ENCODE results near the gene HOXB6.

The HOXB6 gene

DNA sequence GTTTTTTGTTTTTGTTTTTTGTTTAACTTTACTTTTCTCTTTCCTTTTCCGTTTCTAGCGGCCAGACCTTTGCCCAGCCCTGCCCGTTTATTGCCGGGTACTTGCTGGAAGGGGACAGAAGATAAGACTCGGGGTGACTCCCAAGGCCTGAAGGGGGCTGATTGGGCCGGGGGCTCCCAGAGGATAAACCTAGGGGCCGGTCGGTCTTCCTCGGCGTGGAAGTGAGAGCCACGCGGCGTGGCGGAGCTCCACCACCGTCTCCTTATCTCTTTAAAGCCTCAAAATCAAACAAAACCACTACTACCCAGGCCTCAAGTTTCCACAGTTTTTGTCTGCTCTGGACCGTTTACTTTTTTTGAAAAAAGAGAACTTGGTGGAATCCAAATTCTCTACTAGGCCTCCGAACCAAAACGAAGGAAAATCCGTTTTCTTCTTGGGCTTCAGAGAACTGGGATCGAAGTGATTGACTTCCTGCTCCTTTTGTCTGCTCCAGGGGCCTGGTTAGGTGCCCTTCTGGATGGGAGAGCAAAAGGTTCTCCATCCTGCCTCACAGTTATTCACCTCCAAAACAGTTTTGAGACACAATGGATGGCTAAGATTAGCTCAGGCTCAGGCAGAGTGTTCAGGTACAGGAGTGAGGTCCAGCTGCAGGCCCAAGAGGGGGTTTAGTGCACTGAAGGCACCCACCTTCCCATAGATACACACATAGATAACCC is 29.9 kb upstream of the HOXB6 start:
- no peak for DNase-seq

DNA sequence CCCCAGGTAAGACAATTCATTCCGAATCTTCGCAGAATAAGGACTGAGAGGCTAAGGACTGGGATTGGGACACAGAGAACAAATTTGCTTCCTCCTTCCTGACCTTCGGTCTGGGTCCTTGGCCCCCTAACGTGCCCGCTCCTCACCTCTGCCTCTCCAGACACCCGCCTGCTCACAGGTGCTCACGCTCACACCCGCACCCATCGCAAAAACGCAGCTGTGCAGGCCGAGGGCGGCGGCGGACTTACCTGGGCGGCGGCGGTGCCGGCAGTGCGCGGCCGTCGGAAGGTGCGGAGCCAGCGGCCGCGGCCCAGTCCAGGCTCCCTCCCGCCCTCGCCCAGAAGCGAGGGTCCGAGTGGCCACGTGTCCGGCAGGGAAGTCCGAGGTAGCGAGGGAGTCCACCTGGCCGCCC is 28.5 kb upstream of the HOXB6 start:
- no peak for DNase-seq

DNA sequence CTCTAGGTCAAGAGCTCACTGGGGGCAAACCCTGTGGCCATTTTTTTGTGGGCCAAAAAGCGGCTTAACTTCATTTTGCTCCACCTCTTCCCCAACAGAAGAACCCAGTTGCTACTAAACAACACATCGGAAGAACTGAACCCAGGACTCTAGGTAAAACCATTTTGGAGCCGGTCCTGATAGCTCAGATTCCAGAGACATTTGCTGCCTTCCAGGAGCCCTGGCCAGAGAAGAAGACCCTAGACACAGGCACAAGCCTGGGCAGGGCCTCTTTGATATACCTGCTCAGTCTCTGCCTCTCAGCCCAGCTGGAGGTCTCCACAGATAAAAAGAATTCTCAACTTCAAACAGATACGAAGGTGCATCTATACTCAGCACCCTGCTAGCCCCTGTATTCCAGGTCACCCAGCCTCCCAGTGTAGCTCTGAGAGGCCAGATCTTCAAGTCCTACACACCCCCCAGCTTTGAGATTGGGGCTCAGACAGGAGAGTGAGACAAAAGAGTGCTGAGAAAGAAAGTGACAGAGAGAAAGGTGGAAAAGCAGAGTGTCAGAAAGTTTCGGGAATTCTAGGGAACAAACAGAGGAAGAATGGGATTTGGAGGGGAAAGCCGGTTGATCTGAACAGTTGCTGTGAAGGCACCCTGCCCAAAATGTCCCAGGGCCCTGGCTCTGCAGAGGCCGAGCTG is 27.9 kb upstream of the HOXB6 start:
- no peak for DNase-seq

DNA sequence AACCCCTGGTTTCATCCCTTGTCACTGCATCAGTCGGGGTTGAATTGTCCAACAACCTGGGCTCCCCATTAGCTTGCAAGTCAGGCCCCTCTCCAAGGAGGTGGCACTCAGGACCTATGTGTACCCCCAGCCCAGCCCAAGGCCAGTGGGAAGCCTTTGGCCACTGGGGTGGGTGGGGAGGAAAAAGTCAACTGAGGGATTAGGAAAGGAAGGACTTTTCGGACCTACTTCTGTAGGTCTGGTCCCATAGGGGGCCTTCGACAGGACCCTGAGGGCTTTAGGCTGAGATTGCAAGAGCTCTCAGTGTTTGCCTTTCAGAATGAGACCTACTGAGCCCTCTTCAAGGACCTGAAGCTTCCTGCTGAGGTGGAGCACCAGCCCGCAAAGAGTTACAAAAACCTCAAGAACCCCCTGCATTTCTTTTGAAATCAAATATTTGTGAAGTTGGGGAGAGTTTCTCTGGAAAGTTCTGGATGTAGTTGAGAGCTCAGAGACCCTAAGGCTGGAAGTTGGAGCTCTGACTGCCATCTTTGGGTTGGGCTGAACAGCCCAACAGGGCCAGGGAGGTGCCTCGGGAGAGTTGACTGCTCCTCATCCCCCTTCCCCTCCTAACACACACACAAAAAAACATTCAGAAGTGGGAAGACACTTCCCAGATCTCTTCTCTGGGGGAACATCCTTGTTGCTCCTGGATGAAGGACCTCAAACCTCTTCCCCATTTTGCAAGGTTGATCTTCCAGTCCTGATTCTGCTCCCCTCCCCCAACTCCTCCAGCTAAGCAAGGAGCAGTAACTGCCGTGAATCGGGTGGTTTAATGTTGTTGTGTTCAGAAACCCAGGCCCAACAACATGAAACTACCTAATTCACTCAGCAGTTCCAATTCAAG is 27.1 kb upstream of the HOXB6 start:
- DNase-seq, result no peak

DNA sequence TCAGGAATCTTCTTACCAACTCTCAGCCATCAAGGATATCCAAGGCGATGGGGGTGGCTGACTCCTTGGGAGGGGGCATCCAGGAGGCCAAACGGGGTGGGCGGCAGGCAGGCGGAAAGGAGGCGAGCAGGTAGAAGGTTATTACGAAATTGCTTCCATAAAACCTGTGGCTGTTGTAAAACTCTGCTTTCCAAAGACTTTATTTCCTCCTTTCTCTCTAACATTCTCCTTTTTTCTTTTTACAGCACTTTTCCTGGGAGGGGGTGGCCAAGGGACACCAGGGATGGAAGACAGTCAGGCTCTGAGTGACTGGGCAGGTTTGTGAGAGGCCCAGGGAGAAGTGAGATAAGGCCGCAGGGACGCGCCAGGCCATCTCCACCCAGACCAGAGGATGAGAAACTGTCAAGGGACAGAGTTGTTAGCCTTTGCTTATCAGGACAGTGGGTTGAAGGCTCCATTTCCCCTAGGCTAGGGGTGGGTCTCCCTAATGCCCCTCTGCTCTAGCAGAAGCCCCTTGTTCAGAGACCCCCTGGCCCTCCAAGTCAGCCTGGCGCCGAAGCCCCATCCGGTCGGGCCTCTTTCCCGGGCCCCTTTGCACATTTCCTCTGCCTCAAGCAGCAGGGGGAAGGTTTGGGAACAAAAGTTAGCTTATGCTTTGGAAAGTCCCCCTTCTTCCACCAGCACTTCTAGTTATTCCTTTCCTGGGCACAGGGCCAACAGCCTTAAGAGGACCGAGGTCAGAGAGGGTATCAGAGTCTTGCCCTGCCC is 26.3 kb upstream of the HOXB6 start:
- no peak for DNase-seq

DNA sequence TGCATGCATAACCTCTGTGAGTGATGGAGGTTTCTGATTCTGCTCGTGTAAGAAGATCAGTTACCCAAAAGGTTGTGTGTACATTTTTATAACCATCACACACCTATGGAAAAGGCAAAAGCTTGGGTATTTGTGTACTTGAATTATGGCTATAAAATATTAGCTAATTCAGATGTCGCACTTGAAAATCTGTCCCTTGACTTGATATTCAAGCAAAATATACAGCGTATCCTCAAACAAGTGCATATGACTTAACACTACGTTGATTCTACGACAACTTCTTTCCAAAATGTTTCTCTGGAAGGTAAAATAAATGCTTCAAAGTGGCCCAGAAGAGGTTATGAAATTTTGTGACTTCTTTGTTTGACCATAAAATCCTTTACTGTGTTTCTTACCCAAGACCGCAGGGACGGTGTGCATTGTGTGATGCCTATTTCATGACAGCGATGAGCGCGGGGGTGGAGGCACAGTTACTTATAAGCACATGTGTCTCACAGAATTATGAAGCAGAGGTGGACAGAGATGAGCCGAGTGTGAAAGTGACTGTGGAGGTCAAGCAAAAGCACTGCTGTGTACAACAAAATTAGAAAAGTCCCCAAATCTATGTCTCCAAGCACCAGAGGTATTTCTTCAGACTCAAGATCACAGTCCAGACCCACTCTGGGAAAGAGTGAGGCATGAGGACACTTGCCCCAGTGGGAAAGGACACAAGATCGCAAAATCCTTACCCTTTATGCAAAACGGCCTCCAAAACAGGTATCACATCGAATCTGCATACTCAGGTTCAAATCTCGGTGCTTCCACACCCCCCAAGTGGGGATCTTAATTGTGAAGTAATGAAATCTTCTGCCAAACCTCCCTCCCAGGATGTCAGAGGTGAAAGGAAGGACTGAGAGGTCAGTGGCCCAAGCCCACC is 25.5 kb upstream of the HOXB6 start:
- DNase-seq, result no peak

DNA sequence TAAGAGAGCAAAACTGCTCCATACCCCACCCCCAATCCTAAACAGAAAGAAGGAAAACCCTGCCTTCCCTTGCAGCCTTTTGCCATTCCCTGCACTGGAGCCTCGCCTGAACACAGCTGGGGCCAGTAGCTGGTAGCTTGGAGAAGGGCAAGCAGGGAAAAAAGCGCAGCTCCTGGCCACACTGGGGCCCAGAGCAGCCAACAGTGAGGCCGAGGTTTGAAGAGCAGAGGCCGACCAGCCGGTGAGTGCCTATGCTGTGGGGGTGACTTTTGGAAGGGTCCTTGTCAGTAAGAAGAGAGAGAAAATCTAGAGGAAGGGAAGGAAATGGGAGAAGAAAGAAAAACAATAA is 24.6 kb upstream of the HOXB6 start:
- DNase-seq, result no peak

DNA sequence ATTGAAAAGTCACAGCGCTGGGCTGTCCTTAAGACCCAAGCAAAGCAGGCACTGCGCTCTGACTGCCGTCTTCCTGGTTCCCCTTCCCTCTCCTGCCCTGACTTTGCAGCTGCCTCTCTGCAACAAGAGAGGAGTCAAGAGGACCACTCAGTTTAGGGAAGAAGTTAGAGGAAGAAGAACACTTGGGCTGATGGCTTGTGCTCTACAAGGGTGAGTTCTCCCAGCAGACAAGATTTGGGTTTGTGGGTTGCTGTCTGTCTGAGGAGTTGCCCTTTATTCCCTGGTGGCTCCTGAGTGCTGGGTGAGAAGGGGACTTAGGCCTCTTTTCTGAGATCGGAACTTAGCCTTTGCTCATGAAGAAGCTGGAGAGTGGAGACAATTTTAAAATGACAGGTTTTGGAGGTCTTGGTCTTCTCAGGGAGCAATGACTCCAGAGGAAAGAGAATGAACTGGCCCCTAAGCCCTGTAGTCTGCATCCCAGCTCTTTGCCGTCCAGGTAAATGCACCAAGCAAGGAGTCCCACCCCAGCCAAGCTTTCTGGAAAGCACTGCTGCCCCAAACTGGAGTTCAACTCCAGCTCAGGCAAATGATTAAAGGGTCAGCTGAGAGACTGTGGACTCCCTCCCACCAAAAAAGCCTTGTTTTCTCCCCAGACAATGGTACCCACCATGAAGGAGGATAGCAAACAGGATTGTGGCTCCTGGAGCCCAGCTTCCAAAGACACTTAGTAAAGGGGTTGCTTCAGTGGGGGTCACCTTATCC is 24.0 kb upstream of the HOXB6 start:
- DNase-seq, result no peak

DNA sequence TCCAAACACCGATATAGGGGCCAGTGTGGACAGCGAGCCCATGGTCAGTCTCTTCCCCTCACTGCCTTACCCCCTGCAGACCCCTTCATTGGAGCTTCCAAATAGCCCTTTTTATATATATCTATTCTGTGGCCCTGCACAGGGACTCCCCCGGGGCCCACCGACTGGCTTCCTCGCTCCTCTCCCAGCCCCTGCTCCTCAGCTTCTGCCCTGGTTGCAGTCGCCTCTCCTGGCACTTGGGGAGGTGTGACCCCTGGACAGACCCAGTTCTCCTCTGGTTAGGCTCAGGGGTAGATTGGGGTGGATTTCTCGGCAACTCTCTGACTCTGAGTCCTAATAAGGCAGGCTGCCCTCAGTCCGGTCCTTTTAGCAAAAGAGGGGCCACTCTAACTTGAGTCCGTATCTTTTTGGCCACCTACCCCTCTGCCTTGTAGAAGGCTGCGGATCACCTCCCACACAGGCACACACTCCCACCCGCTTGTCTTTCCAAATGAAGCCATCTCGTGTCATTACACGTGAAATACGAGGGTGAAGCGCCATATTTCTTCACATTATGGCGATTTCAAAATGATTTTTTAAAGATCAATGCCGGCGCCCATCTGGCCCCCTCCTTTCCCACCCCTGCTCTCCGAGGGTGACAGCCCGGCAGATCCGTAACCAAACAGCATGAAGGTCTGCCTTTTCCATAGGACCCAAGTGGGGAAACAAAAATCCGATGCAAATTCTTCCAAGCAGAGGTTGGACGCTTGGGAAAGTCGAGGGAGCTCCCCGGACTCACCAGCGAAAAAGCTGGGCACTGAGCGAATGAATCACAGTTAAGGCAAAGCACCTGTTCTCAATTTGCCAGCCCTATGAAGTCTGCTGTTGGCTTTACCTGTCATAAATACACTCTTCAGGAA is 23.1 kb upstream of the HOXB6 start:
- DNase-seq, result no peak

DNA sequence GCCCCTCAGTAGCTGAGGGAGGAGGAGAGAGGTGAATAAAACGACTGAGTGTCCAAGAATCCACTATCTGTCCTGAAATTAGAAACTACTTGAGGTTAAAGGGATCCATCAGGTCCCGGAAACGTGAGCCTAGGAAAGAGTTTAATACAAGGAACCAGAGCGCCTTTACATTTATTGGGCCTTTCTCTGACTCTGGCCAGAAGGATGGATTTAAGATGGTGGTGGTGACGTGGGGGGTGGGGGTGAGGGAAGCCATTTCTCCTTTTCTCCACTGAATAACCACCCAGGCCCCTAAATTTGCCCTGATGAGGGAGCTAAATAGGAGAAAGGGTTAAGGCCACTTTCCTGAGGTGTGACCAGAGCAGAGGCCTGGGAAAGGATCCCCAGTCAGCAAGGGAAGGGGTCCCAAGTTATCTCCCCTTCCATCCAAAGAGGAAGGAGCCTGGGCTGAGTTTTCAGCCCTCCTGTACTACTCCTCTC is 22.4 kb upstream of the HOXB6 start:
- no peak for DNase-seq

DNA sequence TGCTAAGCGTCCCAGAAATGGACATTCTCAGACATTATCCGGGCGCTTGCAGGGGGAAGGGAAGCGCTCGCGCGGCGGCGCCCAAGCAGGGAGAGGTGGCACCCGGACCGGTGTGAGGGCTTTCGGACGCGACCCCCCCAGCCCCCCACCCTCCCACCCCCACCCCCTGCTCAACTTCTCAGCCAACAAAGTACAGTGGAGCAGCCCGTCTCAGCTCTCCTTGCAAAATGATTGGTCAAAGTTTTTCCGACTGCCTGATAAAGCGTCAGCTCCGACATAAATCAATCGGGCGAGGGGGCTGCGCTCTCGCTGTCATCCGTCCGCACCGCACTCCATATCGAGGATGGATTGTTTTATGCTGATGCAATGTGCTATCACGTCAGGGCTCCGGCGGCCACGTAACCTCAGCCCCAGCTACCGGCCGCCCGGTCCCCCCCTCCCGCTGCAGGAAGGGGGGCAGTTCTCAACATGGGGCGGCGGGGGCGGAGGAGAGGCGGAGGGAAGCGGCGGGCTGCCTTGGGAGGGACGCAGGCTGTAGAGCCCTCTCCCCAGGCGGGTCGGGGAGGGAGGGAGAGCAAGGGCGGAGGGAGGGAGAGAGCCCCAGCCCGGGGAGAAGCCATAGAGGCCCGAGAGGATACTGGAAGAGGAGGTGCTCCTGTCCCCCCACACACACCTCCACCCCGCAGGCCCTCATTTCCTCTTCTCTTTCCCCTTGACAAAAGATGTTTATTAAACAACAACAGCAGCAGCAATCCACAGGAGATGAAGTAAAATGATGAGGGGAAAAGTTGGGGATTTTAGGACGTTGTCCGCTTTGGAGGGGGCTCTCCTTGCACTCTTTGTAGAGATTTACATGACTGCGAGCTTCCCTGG is 21.7 kb upstream of the HOXB6 start, which contains the start of gene HOXB9:
Gene HOXB9 (minus strand): TSS at position 114 of the 873 bp plus-strand sequence. CDS start 89 bp downstream, at position 25.
- DNase-seq, result no peak

DNA sequence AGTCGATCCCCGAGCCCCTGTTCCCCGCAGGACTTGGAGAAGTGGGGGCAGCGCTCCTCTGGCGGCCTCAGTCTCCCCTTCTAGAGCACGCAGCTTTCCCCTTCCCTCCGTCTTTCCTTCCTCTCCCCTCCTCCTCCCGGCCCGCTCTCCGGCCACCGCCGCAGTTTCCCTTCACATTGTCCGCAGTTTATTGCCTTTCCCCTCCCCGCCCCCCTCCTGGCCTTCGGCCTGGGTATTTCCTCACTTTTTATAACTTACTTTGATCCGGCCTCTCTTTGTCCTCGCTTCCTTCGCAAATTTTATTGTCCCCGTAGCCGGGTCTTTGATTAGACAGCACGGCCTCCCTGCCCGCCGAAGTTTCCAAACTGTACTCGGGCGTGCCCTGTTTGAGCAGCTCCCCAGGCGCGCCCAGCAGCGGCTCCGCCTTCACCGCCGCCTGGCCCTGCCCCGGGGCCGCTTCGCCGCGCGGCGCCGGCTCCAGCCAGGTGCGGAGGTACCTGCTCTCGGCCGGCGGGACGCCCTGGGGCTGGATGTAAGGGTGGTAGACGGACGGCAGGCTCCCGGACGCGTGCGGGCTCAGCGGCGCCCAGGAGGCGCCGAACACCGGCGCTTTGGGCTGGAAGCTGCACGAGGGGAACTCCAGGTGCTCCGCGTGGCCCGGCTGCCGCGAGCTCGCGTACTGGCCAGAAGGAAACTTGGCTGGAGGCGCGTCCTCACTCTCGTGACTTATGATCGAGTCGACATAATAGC is 20.9 kb upstream of the HOXB6 start:
- no peak for DNase-seq

DNA sequence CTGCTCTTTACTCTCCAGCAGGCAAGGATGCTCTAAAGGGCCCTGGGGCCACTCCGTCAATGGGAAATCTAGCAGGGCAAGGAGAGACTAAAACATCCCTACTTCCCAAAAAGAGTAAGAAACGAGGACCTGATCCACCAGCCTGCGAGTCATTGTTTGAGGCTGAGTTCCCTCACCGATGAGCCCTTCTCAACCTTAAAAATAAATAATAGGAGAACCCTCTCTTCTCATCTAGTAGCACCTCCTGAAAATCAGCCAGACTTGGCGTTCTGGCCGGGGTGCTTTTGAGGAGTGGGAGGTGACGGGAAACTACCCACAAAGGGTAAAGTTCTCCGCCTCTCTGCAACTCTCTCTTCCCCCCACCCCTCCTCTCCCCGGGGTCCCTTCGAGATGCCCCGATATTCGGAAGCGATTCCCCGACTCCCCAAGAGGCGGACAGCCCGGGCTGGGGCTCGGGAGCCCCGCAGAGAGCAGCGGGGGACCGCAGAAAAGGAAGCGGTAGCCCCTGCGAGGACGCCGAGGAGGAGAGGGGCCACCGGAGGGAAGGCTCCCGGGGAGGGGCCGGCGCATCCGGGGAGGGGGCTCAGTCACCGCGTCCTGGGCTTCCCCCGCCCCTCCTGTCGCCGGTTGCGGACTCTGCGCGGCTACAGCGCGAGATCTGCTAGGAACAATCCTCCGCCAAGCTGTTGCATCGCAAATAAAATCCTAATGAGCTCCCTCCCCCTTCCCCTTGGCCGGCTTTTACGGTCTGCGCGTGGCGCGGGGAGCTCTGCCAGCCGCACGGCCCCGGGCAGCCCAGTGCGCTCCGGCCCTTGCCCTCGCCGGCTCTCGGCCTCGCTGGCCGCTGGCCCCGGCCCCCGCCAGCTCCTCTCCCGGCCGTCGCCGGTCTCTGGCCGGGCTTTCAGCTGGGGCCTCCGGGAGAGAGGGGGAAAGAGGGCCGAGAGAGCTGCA is 20.0 kb upstream of the HOXB6 start:
- no peak for DNase-seq

DNA sequence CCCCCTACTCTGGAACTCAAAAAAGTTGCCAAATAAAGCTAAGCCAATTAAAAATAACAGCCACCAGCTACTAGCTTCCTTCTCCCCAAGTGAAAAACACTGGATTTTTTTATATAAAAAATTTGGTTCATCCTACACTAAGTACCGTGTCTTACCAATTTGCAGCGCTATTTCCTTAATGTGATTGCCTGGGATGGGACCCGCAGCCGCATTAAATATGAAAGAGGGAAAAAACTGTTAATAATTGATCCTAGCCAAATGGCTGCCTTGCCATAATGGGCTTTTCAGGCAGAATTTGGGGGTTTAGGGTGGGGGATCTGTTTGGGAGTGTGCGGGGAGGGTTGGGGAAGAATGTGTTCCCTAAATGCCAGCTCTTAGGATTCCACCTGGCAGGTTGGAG is 19.3 kb upstream of the HOXB6 start:
- no peak for DNase-seq

DNA sequence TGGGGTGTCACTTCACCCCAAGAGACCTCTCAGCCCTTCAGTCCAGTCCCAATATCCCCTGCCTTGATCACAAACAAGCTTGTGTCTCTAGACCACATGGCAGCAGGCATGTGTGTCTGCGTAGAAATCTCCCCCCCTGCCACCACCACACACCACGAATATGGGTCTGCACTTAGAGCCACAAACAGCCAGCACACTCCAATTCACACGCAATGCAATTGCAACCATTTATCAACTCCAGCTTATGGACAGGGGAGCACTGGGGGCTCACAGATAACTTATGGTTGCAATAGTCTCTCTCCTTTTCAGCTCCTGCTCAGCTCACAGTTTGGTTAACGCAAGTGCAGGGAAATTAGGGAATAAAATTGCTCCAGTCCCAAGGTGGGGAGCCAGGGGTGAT is 18.8 kb upstream of the HOXB6 start:
- DNase-seq, result no peak

DNA sequence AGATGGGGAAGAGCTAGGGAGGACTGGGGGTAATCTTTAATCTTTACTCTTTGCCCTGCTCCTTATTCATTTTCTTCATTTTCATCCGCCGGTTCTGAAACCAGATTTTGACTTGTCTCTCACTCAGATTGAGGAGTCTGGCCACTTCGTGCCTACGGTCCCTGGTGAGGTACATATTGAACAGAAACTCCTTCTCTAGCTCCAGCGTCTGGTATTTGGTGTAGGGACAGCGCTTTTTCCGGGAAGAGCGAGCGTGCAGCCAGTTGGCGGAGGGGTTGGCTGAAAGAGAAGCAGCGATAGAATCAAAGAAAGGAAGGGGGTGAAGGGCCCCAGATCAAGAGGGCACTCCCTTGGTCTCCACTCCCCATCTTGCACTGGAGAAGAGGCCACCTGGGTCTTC is 18.1 kb upstream of the HOXB6 start:
- DNase-seq, result no peak

Measured in NCI-H2171 (cell line).